GM19395 (cell line): ENCODE data around the gene FGD3.

Experiments used
- ATAC-seq: cut with Tn5 transposase; IDR thresholded peaks from one replicate; pipeline ENCODE4 v1.9.1; 2021; ENCODE audit warnings: mild to moderate bottlenecking, moderate library complexity; ENCODE audit not compliant: unreplicated experiment

The FGD3 gene

DNA sequence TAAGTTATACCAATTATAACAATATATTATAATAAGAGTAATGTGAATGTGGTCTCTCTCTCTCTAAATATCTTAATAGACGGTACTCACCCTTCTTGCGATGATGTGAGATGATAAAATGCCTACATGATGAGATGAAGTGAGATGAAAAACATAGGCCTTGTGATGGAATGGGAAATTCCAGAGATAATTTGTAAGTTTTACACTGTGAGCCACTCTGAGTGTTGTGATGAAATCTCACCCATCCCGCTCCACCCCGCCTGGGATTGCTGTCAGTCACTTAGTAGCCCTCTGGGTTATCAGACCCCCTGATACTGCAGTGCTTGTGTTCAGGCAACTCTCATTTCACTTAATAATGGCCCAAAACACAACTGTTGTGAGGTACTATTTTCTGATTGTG, 121.6 kb downstream of the FGD3 start:
- ATAC-seq, result no peak

DNA sequence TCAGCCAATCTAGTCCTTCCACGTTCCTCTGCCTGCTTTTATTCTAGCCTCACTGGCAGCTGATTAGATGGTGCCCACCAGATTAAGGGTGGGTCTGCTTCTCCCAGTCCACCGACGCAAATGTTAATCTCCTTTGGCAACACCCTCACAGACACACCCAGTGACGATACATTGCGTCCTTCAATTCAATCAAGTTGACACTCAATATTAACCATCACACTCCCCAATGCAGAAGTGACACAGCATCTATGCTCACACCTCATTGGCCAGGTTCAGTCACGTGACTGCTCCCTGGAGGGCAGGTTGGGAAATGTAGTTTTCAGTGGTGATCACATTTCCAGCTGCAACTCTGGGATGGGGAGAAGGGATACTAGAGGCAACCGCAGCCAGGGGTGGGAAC, 124.1 kb downstream of the FGD3 start:
- no peak for ATAC-seq

DNA sequence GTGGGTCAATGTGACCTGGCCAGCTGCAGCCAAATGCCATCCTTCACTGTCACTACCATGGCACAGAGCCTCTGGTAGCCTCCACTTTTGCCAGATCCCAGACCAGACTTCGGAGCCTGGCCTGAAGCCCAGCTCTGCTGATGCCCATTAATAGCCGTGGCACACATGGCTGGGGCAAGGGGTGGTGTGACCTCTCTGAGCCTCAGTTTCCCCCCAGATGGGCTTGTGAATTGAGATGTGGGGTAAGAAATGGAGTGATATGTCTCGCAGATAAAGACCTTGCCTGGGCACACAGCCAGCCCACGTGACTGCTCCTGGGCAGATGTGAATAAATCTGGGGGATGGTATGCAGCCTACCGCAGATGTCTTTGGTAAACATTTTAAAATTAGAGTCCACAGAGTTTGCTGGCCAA, 125.1 kb downstream of the FGD3 start:
- no peak for ATAC-seq

DNA sequence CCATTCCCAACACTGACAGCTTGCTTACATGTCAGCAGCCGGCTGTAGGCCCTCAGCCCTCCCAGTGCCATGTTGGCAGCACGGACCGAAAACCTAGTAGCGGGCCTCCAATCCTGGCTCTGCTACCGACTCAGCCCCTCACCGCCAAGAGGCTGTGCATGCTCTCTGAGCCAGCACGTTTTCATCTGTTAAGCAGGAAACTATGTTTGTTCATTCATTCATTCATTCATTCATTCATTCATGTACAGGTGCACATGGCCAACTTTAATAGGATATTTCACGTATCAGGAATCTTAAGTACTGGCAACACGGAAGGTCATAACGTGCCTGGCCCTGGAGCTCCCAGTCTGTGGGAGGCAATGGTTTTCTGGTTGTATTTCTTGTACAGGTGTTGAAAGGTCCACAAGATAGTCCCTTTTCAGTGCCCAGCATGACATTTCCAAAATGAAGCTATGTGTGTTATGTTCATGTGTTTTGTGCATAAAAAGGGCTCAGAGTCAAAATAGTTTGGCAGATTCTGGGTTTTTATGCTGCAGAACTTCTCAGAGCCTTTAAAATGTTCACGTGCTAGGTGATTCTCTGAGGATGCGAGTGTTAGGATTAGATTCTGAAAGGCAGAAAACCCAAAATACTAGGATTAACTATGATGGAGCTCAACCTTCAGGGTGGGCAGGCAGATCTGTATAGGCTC, 128.9 kb downstream of the FGD3 start:
- ATAC-seq, result no peak

DNA sequence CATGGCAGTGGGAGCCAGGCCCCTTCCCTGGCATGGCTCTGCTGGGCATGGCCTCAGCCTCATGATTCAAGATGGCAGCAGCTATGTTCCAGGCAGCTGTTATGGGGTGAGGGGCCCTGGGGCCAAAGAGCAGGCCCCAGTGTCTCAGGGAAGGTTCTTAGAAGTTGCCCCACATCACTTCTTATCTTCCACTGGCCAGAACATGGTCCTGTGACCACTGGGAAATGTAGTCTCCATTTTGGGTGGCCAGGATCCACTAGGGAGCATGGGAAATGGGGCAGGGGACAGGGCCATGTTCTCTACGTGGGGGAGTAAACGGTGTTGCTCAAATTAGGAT, 129.4 kb downstream of the FGD3 start:
- no peak for ATAC-seq

DNA sequence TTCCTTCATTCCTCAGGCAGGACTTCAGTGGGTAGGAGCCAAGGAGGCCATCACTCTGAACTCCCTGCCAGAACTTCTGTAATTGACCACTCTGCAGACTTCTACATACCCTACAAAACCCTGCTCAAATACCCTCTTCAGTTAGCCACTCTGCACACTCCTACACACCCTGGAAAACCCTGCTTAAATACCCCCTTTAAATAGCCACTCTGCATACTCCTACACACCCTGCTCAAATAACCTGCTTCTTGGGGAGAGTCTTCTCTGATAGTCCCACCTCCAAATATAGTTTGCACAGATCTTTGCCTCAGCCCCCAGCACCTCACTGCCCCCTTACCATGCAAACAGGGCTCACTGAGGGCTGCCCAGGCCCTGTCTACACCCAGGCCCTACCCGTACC, 130.0 kb downstream of the FGD3 start:
- ATAC-seq, result no peak

DNA sequence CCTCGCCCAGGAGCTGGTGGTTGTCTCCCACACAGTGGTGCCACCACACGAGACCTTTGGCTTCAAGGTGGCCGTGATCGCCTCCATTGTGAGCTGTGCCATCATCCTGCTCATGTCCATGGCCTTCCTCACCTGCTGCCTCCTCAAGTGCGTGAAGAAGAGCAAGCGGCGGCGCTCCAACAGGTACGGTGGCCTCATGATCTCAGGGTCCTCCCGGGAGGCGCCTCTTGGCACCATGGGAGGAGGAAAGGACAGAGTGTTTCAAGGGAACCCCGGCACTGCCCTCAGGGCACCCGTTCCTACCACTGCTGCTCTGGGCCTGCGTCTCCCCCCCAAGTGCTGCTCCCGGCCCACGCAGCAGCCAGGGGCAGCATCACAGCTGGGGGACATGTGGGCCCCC, 130.5 kb downstream of the FGD3 start:
- ATAC-seq, result no peak

DNA sequence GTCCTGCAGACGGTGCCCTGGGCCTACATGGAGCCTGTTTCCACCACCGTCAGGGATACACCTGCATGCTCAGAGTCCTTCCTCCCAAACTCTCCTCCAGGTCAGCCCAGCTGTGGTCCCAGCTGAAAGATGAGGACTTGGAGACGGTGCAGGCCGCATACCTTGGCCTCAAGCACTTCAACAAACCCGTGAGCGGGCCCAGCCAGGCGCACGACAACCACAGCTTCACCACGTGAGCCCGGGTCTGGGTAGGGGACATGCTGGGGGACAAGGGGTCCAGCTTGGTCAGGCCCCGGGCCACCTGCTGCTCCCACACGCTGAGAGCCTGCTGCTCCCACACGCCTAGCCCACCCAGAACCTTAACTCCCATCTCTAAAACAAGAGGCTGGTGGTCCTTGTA, 132.0 kb downstream of the FGD3 start:
- ATAC-seq, result no peak

DNA sequence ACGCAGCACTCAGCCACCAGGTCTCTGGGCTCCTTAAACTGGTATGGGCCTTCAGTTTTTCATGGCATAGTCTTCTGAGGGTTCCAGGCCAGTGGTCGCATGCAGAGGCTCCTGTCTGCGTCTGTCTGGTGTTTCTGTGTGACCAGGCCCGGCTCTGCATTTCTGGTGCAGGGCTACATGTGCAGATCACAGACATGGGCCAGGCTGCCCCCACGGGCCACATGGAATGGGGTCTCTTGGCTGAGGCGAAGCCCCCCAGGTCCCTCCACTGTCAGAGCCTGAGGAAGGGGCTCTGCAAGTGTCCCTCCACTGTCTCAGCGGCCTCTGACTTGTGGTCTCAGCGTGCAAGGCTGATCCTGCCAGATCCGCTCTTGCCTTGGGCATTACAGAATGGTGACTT, 133.1 kb downstream of the FGD3 start:
- ATAC-seq, result no peak

DNA sequence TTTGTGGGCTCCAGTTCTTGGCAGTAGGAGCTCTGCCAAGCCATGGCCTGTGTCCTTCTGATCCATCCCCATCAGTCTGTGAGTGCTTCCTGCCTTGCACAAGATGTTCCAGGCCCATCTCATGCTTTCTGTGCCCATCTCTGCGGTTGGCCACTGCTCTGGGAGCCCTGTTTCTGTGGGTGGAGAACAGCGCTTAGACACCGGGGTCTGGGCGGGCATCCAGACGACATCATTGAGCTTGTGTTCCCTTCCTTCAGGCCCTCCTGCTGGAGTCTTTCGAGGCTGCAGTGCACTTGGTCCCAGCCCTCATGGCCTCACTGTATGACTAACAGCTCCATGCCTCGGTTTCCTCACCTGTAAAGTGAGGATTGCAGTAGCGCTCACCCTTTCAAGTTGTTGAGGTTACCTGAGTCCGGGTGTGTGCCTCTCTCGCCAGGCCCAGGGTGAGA, 133.8 kb downstream of the FGD3 start:
- no peak for ATAC-seq

DNA sequence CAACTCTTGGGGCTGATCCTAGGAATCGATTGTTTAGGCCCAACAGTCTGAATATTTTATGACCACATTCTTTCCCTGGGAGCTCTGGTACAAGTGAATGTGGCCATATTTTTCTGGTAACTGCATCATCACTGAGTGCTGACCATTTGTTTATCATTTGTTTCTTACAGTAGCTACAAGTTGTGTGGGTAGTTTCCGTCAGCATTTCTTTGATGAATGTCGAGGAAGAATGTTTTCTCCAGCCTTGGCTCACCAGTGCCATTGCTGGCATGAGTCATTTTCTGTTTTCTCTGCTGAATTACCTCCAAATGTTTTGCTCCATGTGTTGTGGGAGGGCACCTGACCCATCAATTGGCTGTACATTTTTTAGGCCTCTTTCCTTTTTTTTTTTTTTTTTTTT, 134.6 kb downstream of the FGD3 start:
- no peak for ATAC-seq

DNA sequence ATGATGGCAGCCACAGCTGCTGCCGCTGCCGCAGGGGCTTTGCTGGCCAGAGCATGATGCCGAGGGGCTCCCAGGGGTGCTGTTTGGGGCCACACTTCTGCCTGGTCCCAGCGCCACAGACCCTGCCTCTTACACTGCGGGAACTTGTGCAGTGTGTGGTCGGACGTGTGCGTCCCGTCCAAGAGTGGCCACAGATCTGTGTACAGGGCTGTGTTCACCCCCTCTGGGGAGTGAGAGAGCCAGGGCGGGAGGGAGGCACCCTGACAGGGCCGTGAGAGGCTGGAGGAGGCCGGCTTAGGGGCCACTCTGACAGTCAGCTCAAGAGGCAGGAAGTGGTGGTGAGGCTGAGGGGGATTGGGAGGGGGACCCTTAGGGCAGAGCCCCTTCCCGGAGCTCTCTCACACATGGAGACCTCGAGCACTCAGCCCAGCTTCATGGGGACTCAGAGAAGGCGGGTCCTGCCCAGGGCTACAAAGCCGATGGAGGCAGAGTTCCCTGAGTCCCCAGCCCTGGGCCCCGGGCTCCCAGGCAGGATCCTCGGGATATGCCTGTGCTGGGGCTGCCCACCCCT, 135.6 kb downstream of the FGD3 start:
- no peak for ATAC-seq

DNA sequence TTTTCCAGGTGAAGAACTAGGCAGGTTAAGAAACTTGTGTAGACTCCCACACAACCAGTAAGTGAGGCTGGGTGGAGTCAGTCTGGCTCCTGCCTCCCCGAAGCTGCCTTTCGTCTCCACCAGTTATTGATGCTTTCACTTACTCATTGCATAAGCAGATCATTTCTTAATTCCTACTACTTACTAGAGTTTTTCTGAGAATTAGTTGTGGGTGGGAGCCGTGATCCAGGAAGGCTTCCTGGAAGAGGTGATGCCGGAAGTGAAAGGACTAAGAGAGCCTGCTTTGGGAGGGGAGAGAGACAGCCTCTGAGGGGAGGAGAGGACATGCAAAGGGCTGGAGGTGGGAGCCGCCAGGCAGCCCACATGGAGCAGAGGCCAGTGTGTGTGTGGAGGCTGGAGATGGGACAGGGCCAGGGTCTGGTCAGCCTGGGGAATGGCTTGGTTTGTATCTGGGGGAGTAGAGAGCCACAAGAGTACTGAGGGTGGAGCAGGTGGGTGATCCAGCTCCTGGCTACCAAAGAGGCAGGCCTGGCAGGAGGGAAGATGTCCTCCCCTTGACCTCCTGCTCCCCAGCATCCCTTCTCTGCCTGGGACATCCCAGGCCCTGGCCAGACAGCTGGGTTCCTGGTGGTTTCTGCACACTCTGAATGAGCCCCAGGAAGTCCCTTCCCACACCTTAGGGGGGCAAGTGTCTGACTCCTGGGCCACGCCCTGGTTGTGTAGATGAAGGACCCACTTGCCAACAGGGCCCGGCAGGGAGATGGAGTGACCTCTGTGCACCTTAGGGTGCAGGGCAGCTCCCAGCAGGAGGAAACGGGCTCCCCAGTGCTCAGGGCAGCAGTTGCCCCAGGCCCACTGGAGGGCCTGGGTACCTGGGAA, 136.5 kb downstream of the FGD3 start:
- ATAC-seq, result no peak

DNA sequence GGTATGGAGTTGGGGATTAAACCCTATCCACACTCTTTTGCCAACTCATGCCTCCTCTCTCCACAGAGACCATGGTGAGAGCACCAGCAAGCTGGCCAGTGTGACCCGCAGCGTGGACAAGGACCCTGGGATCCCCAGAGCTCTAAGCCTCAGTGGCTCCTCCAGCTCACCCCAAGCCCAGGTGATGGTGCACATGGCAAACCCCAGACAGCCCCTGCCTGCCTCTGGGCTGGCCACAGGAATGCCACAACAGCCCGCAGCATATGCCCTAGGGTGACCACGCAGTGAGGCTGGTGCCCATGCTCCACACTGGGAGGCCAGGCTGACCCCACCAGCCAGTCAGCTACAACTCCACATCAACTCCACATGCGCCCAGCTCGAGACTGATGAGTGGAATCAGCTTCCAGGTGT, 137.2 kb downstream of the FGD3 start:
- no peak for ATAC-seq

DNA sequence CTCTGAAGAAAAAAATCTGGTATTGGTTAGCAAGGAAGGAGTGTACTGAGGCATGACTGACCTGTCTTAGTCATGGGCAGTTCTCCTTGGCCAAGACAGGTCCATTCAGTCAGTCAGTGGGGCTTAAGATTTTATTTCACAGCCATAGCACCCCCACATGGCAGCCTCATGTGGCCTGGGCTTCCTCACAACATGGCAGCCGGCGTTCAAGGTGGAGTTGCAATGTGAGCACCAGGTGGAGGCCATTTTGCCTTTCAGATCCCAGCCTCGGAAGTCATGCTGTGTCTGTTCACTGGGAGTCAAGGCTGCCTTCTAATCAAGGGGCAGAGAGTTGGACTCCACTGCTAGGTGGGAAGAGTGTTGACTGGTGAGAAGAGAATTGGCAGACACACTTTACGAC, 138.4 kb downstream of the FGD3 start:
- no peak for ATAC-seq
